NT2/D1 (cell line): ENCODE results near the gene MAP6.

Experiments used
- SUZ12 ChIP-seq: IDR thresholded peaks from 2 replicates; pipeline ENCODE4 v1.6.1; 2011; ENCODE audit not compliant: insufficient read length, insufficient read depth; ENCODE audit errors: extremely low read depth
- YY1 ChIP-seq: IDR thresholded peaks from 2 replicates; pipeline ENCODE4 v1.6.1; 2011; ENCODE audit not compliant: insufficient read length, insufficient read depth
- ZNF274 ChIP-seq: IDR thresholded peaks from 2 replicates; pipeline ENCODE4 v1.6.1; 2011; ENCODE audit warnings: mild to moderate bottlenecking, low read depth, low read length

DNA sequence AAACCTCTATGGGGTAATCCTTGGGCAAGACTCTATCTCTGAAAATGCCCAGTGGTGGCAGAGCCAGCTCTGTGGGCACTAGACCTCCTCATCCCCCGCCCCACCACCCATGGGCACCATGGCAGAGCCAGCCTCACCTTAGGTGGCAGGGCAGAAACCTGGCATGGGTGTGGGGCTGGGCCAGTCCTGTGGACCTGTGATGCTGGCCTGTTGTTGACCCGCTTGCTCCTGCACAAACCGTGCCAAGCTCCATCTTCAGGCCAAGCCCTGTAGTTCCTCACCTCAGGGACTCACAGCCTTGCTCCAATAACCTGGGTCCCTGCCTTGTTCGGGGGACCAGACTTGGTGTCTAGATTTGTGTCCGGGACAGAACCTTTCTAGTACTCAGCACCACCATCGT, 115.7 kb downstream of the MAP6 start:
- TF ChIP-seq YY1 (no peak), ZNF274 (no peak), SUZ12 (no peak)
